Activated CD8-positive, alpha-beta memory T cell treated with anti-CD3 and anti-CD28 coated beads for 24 hours (primary cell): ENCODE data around the gene ECSCR.
"Not testable (repeated sequence)": the region's sequence is repeated elsewhere in the genome, so short reads cannot be mapped to it uniquely, and the experiment has no call there.

Experiments
- DNase-seq: peaks from one replicate; pipeline ENCODE4 v3.0.0-alpha.2; 2020

ECSCR gene

GRCh38 chr5:139462586-139463276, at the start of gene ECSCR:
Gene ECSCR, minus strand, starts transcription at chr5:139462743. Its CDS starts 73 bp downstream, at chr5:139462670.
- DNase-seq = no peak

- DNase-seq = not testable (repeated sequence)
Measured at GRCh38 chr5:139504722-139505121, 42.2 kb upstream of the ECSCR start.

GRCh38 chr5:139503879-139504278, 41.3 kb upstream of the ECSCR start:
- DNase-seq = not testable (repeated sequence)

GRCh38 chr5:139503036-139503817, 40.7 kb upstream of the ECSCR start:
- not testable (repeated sequence) for DNase-seq

GRCh38 chr5:139501381-139501780, 38.8 kb upstream of the ECSCR start:
- no peak for DNase-seq

- DNase-seq = no peak
Measured at GRCh38 chr5:139495638-139496435, 33.3 kb upstream of the ECSCR start.

- DNase-seq = no peak
Measured at GRCh38 chr5:139494832-139495231, 32.3 kb upstream of the ECSCR start.

- DNase-seq = no peak
Measured at GRCh38 chr5:139494256-139494655, 31.7 kb upstream of the ECSCR start.

- DNase-seq = no peak
Measured at GRCh38 chr5:139492700-139493192, 30.2 kb upstream of the ECSCR start.

- DNase-seq = no peak
Measured at GRCh38 chr5:139488260-139488659, 25.7 kb upstream of the ECSCR start.

- no peak for DNase-seq
Measured at GRCh38 chr5:139486201-139486600, 23.7 kb upstream of the ECSCR start.

GRCh38 chr5:139482890-139483208, 20.3 kb upstream of the ECSCR start:
- not testable (repeated sequence) for DNase-seq

GRCh38 chr5:139482050-139482889, 19.7 kb upstream of the ECSCR start, which contains the start of gene STING1:
Gene STING1, minus strand, starts transcription at chr5:139482758. Its CDS starts 1,054 bp downstream, at chr5:139481704.
- peak; percentile 82 for DNase-seq

GRCh38 chr5:139481580-139482049, 19.1 kb upstream of the ECSCR start:
- DNase-seq = no peak

- DNase-seq = no peak
Measured at GRCh38 chr5:139481122-139481533, 18.6 kb upstream of the ECSCR start.

GRCh38 chr5:139479729-139480128, 17.2 kb upstream of the ECSCR start:
- DNase-seq = not testable (repeated sequence)

- not testable (repeated sequence) for DNase-seq
Measured at GRCh38 chr5:139478657-139479423, 16.3 kb upstream of the ECSCR start.

GRCh38 chr5:139475865-139476617, 13.5 kb upstream of the ECSCR start:
- DNase-seq = no peak

GRCh38 chr5:139474890-139475791, 12.6 kb upstream of the ECSCR start:
- DNase-seq = no peak
